CD4-positive, alpha-beta T cell treated with Interleukin-6 for 4 hours (primary cell): ENCODE results near the gene TMEM237.
"Not testable (repeated sequence)": the region's sequence is repeated elsewhere in the genome, so short reads cannot be mapped to it uniquely, and the experiment has no call there.

Experiments used
- DNase-seq: peaks from one replicate; pipeline ENCODE4 v3.0.0-alpha.2; 2020; ENCODE audit warnings: mixed read lengths

TMEM237 gene

GRCh38 chr2:201643216-201643890 is at the start of gene TMEM237:
TSS of gene TMEM237 (minus strand) at chr2:201643503. CDS start at chr2:201643400, 103 bp downstream.
- DNase-seq = peak; percentile 70

GRCh38 chr2:201685156-201685555 is 41.9 kb upstream of the TMEM237 start:
- no peak for DNase-seq

GRCh38 chr2:201680743-201681142 is 37.4 kb upstream of the TMEM237 start:
- DNase-seq = peak; percentile 16

- DNase-seq = no peak
Measured at GRCh38 chr2:201678401-201678800, 35.1 kb upstream of the TMEM237 start.

GRCh38 chr2:201675454-201675853 is 32.2 kb upstream of the TMEM237 start:
- no peak for DNase-seq

- no peak for DNase-seq
Measured at GRCh38 chr2:201674794-201675193, 31.5 kb upstream of the TMEM237 start.

- no peak for DNase-seq
Measured at GRCh38 chr2:201674298-201674697, 31.0 kb upstream of the TMEM237 start.

- DNase-seq = no peak
Measured at GRCh38 chr2:201673546-201673945, 30.2 kb upstream of the TMEM237 start.

GRCh38 chr2:201671205-201671604 is 27.9 kb upstream of the TMEM237 start:
- not testable (repeated sequence) for DNase-seq

- no peak for DNase-seq
Measured at GRCh38 chr2:201669865-201670264, 26.6 kb upstream of the TMEM237 start.

- DNase-seq = no peak
Measured at GRCh38 chr2:201668402-201668910, 25.2 kb upstream of the TMEM237 start.

GRCh38 chr2:201664334-201664733 is 21.0 kb upstream of the TMEM237 start:
- no peak for DNase-seq

- DNase-seq = no peak
Measured at GRCh38 chr2:201661366-201661765, 18.1 kb upstream of the TMEM237 start.

GRCh38 chr2:201660293-201660895 is 17.1 kb upstream of the TMEM237 start:
- DNase-seq = no peak

GRCh38 chr2:201656740-201657139 is 13.4 kb upstream of the TMEM237 start:
- DNase-seq = no peak

GRCh38 chr2:201656102-201656501 is 12.8 kb upstream of the TMEM237 start:
- no peak for DNase-seq

- DNase-seq = no peak
Measured at GRCh38 chr2:201654616-201655384, 11.5 kb upstream of the TMEM237 start.

GRCh38 chr2:201653221-201653620 is 9.9 kb upstream of the TMEM237 start:
- DNase-seq = no peak

GRCh38 chr2:201649442-201649841 is 6.1 kb upstream of the TMEM237 start:
- DNase-seq = no peak

GRCh38 chr2:201647431-201647830 is 4.1 kb upstream of the TMEM237 start:
- DNase-seq = no peak

- DNase-seq = no peak
Measured at GRCh38 chr2:201644001-201644400, 698 bp upstream of the TMEM237 start.

GRCh38 chr2:201642579-201643215 is 606 bp downstream of the TMEM237 start:
- DNase-seq = peak; percentile 84

- no peak for DNase-seq
Measured at GRCh38 chr2:201642086-201642578, 1.2 kb downstream of the TMEM237 start.
